GM21737 (cell line): ENCODE measurements around the gene CCDC77.
A peak's percentile ranks its signal among the peaks of the same experiment; 100 is the strongest.
"Not testable (repeated sequence)": the region's sequence is repeated elsewhere in the genome, so short reads cannot be mapped to it uniquely, and the experiment has no call there.

ENCODE experiments used
- ATAC-seq: cut with Tn5 transposase; IDR thresholded peaks from one replicate; pipeline ENCODE4 v1.9.1; 2021; ENCODE audit warnings: mild to moderate bottlenecking, moderate library complexity; ENCODE audit not compliant: unreplicated experiment

The CCDC77 gene

DNA sequence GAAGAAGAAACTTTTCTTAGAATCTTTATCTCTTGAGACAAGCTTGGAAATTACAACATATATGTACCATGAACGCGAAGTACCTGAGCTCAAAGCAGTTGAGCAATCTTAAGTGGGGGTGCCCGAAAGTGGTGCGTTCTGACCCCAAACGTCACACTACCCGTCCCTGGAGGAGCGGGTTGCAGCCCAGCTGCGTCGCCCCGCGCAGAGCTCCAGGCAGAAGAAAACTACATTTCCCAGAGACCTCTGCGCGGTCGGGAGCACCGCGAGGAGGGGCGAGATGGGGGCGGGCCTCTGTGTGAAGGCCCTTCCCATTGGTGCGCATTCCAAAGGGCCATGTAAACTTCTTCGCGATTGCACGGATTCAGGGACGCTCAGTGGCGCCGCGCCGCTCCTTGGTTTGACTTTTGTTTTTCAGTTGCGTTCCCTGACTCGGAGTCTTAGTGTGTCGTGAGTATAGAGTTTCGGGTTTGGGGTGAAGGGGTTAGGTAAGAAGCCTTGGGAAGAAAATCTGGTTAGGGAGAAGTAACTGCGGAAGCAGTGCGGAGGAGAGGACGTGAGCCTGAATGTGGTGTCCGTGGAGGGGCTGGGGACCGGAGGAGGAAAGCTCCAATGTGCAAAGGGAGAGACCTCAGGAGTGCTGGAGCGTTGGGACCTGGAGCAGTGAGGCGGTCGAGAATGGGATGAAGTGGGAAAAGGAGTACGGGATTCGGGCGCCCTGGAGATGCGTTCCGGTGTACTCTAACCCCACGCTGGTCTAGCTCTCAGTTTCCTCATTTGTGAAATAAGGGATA is at the start of gene CCDC77:
TSS of gene CCDC77 (plus strand) at position 410 of the 794 bp plus-strand sequence. CDS start 7,740 bp downstream, outside the sequence.
- peak; percentile 97 for ATAC-seq

DNA sequence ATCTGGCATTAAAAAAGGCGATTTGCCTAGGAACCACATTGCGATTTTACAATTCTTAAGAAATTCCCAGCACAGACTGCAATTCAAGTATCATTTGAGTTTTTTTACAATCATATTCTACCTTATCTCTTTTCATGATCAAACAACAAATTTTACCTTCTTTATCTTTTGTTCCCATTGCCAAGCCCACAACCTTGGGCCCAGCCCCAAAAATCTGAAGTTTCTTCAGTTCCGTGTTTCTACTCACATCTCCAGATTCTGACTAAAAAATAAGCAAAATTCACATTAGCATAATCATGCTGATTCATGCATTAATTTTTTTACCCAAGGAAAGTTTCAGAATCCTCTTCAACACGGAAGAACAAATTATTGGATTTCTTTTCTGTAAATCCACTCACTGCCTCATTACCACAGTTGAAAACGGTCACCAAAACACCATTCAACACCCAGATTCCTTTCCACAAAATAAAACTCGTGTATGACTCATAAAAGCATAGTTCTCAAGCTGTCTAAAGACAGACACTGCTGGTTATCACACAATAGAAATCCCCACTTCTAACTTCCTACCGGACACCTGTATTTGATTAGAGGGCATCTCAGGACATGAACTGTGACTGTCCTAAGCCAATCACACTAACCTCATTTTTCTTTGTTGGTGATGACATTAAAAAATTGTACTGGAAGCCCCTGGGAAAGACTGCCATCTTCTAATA is 45.0 kb upstream of the CCDC77 start:
- no peak for ATAC-seq

DNA sequence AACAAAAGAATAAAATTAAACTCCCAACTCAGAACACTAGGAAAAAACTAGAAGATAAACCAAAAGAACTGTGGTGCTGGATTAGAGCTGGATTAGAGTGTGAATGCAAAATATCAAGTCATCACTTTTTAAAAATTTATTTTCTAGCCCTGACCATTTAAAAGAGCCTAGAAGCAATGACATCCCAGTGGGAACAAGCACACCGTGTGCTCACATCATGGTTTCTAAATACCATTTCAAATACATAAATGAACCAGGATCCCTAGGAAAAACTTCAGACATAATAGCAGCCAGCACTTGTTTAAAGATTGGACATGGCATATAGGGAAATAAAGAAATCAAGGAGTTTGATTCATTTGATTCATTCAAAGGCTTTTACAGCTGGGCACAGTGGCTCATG is 42.4 kb upstream of the CCDC77 start:
- ATAC-seq, result no peak

- ATAC-seq, result no peak
These were observed 34.6 kb upstream of the CCDC77 start for GRCh38 chr12:366820-367219.

DNA sequence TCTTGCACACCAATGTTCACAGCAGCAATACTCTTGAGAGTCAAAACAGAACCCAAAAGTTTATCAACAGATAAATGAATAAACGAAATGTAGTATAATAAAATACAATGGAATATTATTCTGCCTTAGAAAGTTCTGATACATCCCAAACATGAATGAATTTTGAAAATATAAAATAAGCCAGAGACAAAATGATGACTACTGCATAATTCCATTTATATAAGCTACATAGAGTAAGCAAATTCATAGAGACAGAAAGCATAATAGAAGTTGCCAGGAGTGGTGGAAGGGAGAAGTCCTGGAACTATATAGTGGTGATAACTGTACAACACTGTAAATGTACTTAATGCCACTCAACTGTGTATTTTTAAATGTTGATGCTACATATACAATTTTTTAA is 33.5 kb upstream of the CCDC77 start:
- no peak for ATAC-seq

GRCh38 chr12:370739-371485 is 30.5 kb upstream of the CCDC77 start:
- ATAC-seq, result not testable (repeated sequence)

- no peak for ATAC-seq
These were observed 14.8 kb upstream of the CCDC77 start for GRCh38 chr12:386651-387050.

- no peak for ATAC-seq
These were observed 13.4 kb upstream of the CCDC77 start for GRCh38 chr12:388012-388411.

GRCh38 chr12:388541-389141 is 12.8 kb upstream of the CCDC77 start:
- peak; percentile 43 for ATAC-seq

DNA sequence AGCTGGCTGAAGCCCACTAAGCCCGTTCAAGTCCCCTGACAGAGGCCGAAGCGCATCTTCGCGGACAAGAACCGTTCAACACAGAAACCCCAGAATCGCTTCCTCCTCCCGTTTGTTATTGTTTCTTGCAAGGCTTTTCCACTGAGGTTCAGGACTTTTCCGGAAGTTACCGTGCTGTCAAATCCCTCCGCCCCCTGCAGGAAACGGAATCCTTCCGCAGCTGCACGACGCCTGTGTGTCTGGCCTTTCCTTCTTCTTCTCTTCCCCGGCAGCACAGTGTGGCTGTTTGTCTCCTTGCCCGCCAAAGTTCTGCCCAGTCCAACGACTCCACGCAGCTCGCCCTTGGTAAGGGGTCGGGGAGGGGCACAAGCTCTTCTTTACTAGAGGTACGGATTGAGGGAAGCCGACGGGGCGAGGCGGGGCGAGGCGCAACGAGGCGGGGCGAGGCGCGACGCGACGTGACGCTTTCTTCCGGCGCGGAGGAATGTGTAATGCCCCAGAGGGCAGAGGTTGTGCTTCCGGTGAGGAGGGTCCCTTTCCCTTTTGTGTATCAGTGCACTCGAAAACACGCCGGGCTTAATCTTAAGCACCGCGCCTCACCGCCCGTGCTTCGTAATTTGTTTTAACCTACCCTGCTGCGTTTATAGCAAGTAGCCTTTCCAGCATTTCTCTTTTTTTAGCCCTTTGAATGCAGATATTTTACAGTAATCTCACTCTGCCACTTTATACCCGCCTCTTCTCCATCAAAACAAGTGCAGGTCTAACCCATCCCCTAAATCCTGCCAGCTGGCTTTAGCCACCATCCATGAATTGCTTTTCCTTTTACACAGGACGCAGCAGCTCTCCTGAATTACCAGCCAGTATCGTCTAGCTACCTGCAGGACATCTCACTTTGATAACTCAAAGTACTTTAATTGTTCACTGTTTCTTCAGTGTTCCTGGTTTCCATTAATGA is 12.0 kb upstream of the CCDC77 start, which contains the start of gene KDM5A:
TSS of gene KDM5A (minus strand) at position 179 of the 955 bp plus-strand sequence. CDS start 229 bp downstream, outside the sequence.
- peak; percentile 85 for ATAC-seq

DNA sequence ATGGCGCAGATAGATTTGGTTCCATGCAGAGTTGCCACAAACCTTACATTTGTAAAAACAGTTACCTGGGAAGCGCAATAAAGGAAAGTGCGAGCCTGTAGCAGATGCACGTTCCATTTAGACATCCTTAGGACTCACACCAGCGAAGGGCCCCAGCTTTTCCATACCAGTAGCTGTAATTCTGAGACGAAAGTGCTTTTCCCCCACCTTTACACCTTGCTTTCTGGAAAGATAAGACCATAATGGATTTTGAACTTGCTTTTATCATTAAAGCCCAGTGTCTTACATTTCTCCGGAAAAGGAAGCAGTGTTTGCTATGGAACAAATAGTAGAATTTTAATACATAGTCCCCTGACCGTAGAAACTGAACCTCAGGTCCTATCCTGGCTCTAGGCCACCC is 616 bp upstream of the CCDC77 start:
- no peak for ATAC-seq

- no peak for ATAC-seq
These were observed 565 bp downstream of the CCDC77 start for GRCh38 chr12:402029-402389.

- ATAC-seq, result no peak
These were observed 13.4 kb downstream of the CCDC77 start for GRCh38 chr12:414859-415258.

- ATAC-seq, result no peak
These were observed 17.0 kb downstream of the CCDC77 start for GRCh38 chr12:418432-418831.

GRCh38 chr12:422526-422925 is 21.1 kb downstream of the CCDC77 start:
- ATAC-seq, result no peak

DNA sequence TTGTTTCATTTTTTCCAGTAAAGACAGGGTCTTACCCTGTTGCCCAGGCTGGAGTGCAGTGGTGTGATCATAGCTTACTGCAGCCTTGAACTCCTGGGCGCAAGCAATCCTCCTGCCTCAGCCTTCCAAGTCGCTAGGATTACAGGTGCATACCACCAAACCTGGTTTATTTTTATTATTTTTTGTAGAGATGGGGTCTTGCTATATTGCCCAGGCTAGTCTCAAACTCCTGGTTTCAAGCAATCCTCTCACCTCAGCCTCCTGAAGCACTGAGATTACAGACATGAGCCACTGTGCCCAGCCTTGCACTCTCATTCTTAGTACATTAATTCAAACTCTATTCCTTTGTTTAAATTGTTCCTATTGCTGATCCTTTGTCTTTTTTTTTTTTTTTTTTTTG is 34.3 kb downstream of the CCDC77 start:
- ATAC-seq, result not testable (repeated sequence)

DNA sequence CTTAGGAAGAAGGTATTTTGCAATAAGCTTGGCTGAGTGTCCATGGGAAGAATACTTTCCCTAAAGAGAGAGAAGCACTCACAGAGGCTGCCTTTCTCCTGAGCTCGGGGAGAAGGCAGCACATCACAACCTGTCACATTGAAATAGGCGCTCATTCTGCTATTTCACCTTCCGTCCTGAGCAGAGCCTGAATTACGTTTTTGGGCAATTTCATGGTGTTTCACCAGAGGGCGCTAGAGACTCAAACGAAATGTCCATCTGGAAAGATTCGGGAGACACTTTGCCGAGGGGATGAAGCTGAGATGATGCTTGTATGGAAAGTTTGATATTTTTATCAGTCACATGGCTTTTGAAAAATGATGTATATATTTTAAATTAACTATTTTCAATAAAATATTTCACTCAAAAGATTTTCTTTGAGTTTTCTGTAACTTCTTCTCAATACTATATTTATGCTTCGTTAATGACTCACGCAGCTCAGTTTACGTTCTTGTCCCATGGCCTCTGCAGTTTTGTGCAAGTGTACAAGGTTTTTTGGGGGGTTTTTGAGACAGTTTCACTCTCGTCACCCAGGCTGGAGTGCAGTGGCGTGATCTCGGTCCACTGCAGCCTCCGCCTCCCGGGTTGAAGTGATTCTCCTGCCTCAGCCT is 40.9 kb downstream of the CCDC77 start:
- ATAC-seq, result no peak

DNA sequence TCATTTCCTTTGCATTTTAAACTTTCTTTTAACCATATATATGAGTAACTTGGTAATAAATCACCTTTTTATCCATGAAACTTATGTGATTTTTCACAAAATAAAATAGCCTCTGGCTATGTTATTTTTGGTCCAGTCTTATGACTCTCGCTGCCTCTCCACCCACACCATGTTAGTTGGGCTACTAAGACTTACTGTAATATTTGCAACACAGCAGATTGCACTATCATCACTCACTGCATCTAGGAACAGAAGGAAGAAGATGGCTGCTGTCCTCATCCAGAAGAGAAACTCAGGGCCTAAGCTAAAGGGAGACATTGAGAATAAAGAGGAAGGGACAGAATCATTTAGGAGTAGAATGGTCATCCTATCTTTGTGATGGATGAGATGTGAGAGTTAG is 45.7 kb downstream of the CCDC77 start:
- no peak for ATAC-seq

DNA sequence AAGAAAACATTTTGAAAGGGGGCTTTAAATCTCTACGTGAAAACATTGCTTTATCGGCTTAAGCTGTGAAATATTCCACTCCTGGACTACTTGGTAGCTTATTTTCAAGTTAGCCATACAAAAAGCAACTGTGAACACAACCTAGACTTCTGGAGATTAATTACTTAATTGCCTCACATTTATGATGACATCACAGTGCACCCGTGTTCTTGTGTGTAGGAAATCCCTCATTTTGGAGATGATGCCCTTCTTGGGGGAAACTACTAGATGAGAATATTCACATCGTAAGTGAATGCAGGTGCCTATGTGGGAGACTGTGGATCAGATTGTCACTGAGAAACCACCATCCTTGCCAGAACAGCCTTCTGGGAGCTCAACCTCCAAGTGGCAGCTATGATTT is 47.8 kb downstream of the CCDC77 start:
- ATAC-seq, result no peak
